ENCODE results near the gene XKR7.

The XKR7 gene

DNA sequence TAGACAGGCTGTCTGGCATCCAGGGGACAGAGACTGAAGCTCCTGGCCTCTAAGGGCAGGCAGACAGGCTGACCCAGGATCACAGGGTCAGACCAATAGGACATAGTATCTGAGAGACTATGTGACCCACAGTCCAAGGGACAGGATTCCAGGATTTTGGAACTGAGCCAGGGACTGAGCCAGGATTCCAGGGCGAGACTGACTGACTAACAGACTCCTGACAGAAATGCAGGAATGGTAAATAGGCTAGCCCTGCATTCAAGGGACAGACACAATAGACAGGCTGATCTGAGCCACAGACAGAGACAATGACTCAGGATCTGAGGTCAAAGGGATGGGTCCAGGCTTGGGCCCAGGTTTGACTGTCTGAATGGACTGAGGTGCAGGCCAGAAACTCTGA is 19.8 kb downstream of the XKR7 start:
- no peaks in the 10 kb centered on the region for H3K27me3 ChIP-seq (ENCODE audit: low read depth, low read length)
- no peak overlapping the region for H3K4me3 ChIP-seq (ENCODE audit: low read depth in 1 of 2, low read length in 2 of 2)
- no peaks in the 10 kb centered on the region for H3K4me1 ChIP-seq (ENCODE audit: control insufficient read depth in 1 of 2, insufficient read depth in 2 of 2, low read length in 2 of 2)
- H3K36me3 ChIP-seq (ENCODE audit: control insufficient read depth in 1 of 2, insufficient read depth in 2 of 2, low read length in 2 of 2) = no peaks in the 10 kb centered on the region
- no peak overlapping the region for H3K27ac ChIP-seq (ENCODE audit: low read length)
- no peaks in the 10 kb centered on the region for H3K9me3 ChIP-seq (ENCODE audit: control insufficient read depth in 1 of 2, low read length in 2 of 2)

DNA sequence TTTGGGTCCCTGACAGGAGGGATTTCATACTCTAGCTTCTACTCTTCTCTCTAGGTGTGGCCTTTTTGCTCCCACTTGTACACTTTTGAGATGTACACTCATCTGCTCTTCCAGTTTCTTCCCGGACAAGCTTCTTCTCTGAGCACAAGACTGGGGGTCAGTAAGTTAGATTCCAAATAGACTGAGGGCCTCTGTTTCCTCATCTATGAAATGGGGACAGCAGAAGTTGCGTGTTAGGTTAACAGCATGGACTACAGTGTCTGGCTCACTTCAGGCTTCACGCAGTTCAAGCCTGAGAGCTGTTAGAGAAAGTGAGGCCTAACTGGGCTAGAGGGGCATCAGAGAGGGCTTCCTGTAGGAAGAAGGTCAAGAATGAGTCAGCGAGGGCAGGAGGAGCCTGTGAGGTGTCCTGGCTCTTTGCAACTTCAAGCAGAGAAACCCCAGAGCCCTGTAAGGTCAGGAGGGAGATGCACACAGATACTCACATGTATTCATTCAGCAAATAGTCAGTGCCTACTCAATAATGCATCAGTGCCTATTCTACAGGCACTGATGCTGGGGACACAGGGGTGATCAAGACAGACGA is 20.6 kb downstream of the XKR7 start:
- no peak overlapping the region for H3K4me3 ChIP-seq (ENCODE audit: low read depth in 1 of 2, low read length in 2 of 2)
- no peaks in the 10 kb centered on the region for H3K9me3 ChIP-seq (ENCODE audit: control insufficient read depth in 1 of 2, low read length in 2 of 2)
- peaks cover 4% of the 10 kb centered on the region for H3K27me3 ChIP-seq (ENCODE audit: low read depth, low read length)
- H3K4me1 ChIP-seq (ENCODE audit: control insufficient read depth in 1 of 2, insufficient read depth in 2 of 2, low read length in 2 of 2) = no peaks in the 10 kb centered on the region
- H3K27ac ChIP-seq (ENCODE audit: low read length) = no peak overlapping the region
- H3K36me3 ChIP-seq (ENCODE audit: control insufficient read depth in 1 of 2, insufficient read depth in 2 of 2, low read length in 2 of 2) = no peaks in the 10 kb centered on the region

DNA sequence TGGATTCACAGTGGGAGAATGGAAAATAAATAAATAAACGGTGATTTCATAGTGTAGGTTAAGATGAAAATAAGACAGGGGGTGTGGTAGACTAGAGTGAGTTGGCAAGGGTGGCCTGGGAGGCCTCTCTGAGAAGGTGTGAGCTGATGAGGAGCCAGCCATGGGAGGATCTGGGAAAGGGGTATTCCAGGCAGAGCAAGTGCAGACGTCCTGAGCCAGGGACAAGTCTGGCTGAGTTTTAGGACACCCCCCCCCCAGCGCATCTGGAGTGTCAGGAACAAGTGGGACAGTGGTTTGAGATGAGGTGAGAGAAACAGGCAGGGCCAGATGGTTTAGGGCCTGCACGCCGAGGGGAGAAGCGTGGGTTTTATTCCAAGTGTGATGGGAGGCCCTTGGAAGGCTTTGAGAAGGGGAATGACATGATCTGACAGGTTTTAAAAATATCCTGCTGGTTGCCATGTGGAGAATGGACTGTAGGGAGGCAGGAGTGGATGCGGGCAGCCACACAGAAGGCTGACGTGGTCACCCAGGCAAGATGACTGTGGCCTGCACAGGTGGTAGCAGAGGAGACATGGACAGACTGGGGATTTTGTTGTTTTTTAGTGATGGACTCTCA is 21.2 kb downstream of the XKR7 start:
- Histone ChIP-seq H3K4me1 (ENCODE audit: control insufficient read depth in 1 of 2, insufficient read depth in 2 of 2, low read length in 2 of 2) (no peaks in the 10 kb centered on the region), H3K27me3 (ENCODE audit: low read depth, low read length) (peaks cover 5% of the 10 kb centered on the region), H3K27ac (ENCODE audit: low read length) (no peak overlapping the region), H3K9me3 (ENCODE audit: control insufficient read depth in 1 of 2, low read length in 2 of 2) (no peaks in the 10 kb centered on the region), H3K4me3 (ENCODE audit: low read depth in 1 of 2, low read length in 2 of 2) (no peak overlapping the region), H3K36me3 (ENCODE audit: control insufficient read depth in 1 of 2, insufficient read depth in 2 of 2, low read length in 2 of 2) (no peaks in the 10 kb centered on the region)

DNA sequence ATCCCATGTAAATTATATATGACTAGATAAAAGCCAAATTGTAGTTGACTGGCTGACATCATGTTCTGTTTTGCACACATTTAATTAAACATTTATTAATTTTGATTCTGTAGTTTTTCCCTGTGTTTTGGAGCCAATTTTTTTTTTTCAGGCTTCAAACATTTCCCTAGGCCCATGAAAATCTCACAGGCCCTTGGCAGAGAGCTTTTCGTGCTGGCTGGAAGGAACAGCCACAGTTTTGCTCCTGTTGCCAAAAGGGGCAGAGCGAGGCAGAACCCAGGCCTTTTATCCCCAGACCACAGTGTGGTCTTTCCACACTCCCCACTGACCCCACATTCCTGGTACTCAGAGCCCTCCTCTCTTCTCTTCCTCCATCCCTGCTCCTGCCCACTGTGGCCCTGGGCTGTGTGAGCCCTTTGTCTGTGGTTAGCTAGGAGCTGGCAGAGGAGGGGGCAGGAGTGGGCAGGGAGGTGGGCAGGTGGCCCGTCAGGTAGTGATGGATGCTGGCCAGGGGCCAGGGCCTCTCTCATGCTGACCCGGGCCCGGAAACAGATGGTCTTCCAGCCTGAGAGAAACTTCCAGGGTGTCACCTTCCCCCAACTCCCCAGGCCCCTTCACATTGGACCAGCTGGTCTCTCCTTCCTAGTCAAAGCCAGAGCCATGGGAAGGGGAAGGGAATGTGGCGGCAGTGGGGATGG is 22.8 kb downstream of the XKR7 start:
- Histone ChIP-seq H3K9me3 (ENCODE audit: control insufficient read depth in 1 of 2, low read length in 2 of 2) (no peaks in the 10 kb centered on the region), H3K27me3 (ENCODE audit: low read depth, low read length) (peaks cover 5% of the 10 kb centered on the region), H3K4me3 (ENCODE audit: low read depth in 1 of 2, low read length in 2 of 2) (no peak overlapping the region), H3K4me1 (ENCODE audit: control insufficient read depth in 1 of 2, insufficient read depth in 2 of 2, low read length in 2 of 2) (no peaks in the 10 kb centered on the region), H3K36me3 (ENCODE audit: control insufficient read depth in 1 of 2, insufficient read depth in 2 of 2, low read length in 2 of 2) (no peaks in the 10 kb centered on the region), H3K27ac (ENCODE audit: low read length) (no peak overlapping the region)

DNA sequence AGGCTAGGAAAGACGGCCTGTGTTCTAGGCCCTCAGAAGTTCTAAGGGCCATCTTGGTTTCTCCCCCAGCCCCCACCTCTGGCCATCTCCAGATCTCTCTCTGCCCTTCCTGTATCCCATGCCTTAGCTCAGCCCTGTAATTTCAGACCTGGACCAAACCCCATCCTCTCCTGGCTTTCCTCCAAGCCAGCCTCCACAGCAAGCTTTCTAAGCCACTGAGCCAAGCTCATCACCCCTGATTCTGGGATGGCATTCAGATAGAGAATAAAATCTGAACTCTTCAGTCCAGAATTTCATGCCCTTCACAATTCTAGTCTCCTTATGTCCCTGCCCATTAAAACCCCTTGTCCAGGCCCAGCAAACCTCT is 23.4 kb downstream of the XKR7 start:
- H3K4me3 ChIP-seq (ENCODE audit: low read depth in 1 of 2, low read length in 2 of 2) = no peak overlapping the region
- peaks cover 5% of the 10 kb centered on the region for H3K27me3 ChIP-seq (ENCODE audit: low read depth, low read length)

DNA sequence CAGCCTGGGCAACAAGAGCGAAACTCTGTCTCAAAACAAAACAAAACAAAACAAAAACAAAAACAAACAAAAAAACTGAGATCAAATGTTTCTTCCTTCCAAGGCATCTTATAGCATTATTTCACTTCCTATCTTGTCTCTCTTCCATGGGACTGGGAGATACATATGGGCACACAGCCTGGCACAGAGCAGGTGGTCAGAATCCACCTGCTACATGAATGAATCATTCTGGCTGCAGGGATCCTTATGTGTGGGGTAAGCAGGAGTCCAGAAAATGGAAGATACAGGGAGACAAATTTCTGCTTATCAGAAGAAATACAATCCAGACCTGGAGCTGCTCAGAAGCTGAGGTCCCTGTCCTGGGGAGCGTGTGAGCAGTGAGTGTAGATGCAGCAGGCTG is 24.1 kb downstream of the XKR7 start:
- Histone ChIP-seq H3K9me3 (ENCODE audit: control insufficient read depth in 1 of 2, low read length in 2 of 2) (no peaks in the 10 kb centered on the region), H3K4me1 (ENCODE audit: control insufficient read depth in 1 of 2, insufficient read depth in 2 of 2, low read length in 2 of 2) (no peaks in the 10 kb centered on the region), H3K27ac (ENCODE audit: low read length) (no peak overlapping the region), H3K4me3 (ENCODE audit: low read depth in 1 of 2, low read length in 2 of 2) (no peak overlapping the region), H3K27me3 (ENCODE audit: low read depth, low read length) (peaks cover 5% of the 10 kb centered on the region), H3K36me3 (ENCODE audit: control insufficient read depth in 1 of 2, insufficient read depth in 2 of 2, low read length in 2 of 2) (no peaks in the 10 kb centered on the region)

More for the DNA sequence above, 23.4 kb downstream of the XKR7 start:
- Histone ChIP-seq H3K27ac (ENCODE audit: low read length) (no peak overlapping the region), H3K4me1 (ENCODE audit: control insufficient read depth in 1 of 2, insufficient read depth in 2 of 2, low read length in 2 of 2) (no peaks in the 10 kb centered on the region), H3K9me3 (ENCODE audit: control insufficient read depth in 1 of 2, low read length in 2 of 2) (no peaks in the 10 kb centered on the region), H3K36me3 (ENCODE audit: control insufficient read depth in 1 of 2, insufficient read depth in 2 of 2, low read length in 2 of 2) (no peaks in the 10 kb centered on the region)

DNA sequence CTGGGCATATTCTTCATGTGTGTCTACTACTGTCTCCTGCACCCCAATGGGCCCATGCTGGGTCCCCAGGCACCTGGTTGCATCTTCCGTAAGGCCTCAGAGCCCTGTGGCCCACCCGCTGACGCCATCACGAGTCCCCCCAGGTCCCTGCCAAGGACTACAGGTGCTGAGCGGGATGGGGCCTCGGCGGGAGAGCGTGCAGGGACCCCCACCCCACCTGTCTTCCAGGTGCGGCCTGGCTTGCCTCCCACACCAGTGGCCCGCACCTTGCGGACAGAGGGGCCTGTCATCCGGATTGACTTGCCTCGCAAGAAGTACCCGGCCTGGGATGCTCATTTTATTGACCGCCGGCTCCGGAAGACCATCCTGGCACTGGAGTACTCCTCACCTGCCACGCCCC is 29.0 kb downstream of the XKR7 start:
- H3K27ac ChIP-seq (ENCODE audit: low read length) = no peak overlapping the region
- no peaks in the 10 kb centered on the region for H3K9me3 ChIP-seq (ENCODE audit: control insufficient read depth in 1 of 2, low read length in 2 of 2)
- peaks cover 5% of the 10 kb centered on the region for H3K27me3 ChIP-seq (ENCODE audit: low read depth, low read length)
- no peaks in the 10 kb centered on the region for H3K36me3 ChIP-seq (ENCODE audit: control insufficient read depth in 1 of 2, insufficient read depth in 2 of 2, low read length in 2 of 2)
- H3K4me3 ChIP-seq (ENCODE audit: low read depth in 1 of 2, low read length in 2 of 2) = no peak overlapping the region
- H3K4me1 ChIP-seq (ENCODE audit: control insufficient read depth in 1 of 2, insufficient read depth in 2 of 2, low read length in 2 of 2) = no peaks in the 10 kb centered on the region

DNA sequence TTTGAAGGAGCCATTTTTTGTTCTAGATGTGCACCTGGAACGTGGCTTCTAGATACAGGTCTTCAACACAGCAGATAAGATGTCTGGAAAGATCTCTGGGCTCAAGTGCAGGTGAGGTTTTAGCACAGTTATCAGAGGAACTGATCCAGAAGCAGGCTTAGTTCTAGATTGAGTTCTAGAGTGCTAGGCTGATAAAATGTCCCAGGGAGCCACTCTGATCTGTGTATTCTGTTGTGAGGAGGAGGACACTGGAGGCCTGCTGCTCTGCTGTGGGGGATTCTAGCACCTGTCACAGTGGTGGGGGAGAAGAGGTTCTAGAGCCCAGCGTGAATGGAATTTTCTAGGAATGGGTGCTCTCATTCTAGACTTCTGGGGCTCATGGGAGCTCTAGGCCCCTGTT is 30.3 kb downstream of the XKR7 start:
- Histone ChIP-seq H3K4me3 (ENCODE audit: low read depth in 1 of 2, low read length in 2 of 2) (no peak overlapping the region), H3K36me3 (ENCODE audit: control insufficient read depth in 1 of 2, insufficient read depth in 2 of 2, low read length in 2 of 2) (no peaks in the 10 kb centered on the region), H3K27ac (ENCODE audit: low read length) (no peak overlapping the region), H3K4me1 (ENCODE audit: control insufficient read depth in 1 of 2, insufficient read depth in 2 of 2, low read length in 2 of 2) (no peaks in the 10 kb centered on the region), H3K27me3 (ENCODE audit: low read depth, low read length) (peaks cover 4% of the 10 kb centered on the region), H3K9me3 (ENCODE audit: control insufficient read depth in 1 of 2, low read length in 2 of 2) (no peaks in the 10 kb centered on the region)

DNA sequence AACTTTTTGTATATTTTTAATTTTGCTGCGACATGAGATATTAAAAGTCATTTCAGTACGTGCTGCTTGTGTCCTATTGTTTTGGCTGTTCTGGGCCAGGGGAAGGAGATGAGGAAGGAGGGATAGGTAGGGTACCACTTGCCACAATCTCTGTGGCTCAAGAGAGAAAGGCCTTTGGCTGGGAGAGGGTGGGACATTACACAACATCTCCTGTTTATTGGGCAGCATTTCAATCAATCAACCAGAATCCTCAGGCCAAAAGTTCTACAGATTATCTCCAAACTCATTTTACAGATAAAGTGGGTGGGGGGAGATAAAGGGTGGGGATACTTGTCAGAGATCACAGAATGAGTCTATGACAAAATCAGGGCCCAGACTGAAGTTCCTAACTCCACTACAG is 35.4 kb downstream of the XKR7 start:
- Histone ChIP-seq H3K27me3 (ENCODE audit: low read depth, low read length) (no peaks in the 10 kb centered on the region), H3K9me3 (ENCODE audit: control insufficient read depth in 1 of 2, low read length in 2 of 2) (no peaks in the 10 kb centered on the region), H3K36me3 (ENCODE audit: control insufficient read depth in 1 of 2, insufficient read depth in 2 of 2, low read length in 2 of 2) (no peaks in the 10 kb centered on the region), H3K4me1 (ENCODE audit: control insufficient read depth in 1 of 2, insufficient read depth in 2 of 2, low read length in 2 of 2) (no peaks in the 10 kb centered on the region), H3K4me3 (ENCODE audit: low read depth in 1 of 2, low read length in 2 of 2) (no peak overlapping the region), H3K27ac (ENCODE audit: low read length) (no peak overlapping the region)

DNA sequence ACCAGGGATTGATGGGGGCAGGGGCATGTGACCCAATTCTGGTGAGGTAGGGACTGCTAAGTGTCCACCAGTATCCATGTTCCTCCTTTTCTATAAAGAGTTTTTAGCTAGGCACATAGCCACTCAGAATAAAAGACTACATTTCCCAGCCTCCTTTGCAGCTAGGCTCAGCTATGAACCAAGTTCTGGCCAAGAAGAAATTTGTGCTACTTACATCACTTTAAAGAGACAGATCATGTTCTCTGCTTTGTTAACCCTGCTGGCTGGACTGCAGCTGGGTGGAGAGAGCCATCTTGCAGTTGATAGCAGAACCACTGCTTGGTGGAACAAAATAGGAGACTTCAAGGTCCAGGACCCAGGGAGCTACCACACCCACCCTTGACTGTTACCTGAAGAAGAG is 37.0 kb downstream of the XKR7 start:
- Histone ChIP-seq H3K4me3 (ENCODE audit: low read depth in 1 of 2, low read length in 2 of 2) (no peak overlapping the region), H3K27ac (ENCODE audit: low read length) (no peak overlapping the region), H3K27me3 (ENCODE audit: low read depth, low read length) (no peaks in the 10 kb centered on the region), H3K4me1 (ENCODE audit: control insufficient read depth in 1 of 2, insufficient read depth in 2 of 2, low read length in 2 of 2) (no peaks in the 10 kb centered on the region), H3K36me3 (ENCODE audit: control insufficient read depth in 1 of 2, insufficient read depth in 2 of 2, low read length in 2 of 2) (no peaks in the 10 kb centered on the region), H3K9me3 (ENCODE audit: control insufficient read depth in 1 of 2, low read length in 2 of 2) (no peaks in the 10 kb centered on the region)

DNA sequence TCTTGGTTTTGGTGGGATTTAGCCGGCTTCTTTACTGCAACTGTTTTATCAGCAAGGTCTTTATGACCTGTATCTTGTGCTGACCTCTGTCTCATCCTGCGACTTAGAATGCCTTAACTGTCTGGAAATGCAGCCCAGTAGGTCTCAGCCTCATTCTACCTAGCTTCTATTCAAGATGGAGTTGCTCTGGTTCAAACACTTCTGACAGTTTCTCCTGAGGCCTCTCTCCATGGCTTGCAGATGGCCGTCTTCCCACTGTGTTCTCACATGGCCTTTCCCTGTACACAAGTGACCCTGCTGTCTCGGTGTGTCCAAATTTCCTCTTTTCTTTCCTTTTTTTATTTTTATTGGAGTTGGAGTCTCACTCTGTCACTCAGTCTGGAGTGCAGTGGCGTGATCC is 38.1 kb downstream of the XKR7 start:
- Histone ChIP-seq H3K9me3 (ENCODE audit: control insufficient read depth in 1 of 2, low read length in 2 of 2) (no peaks in the 10 kb centered on the region), H3K4me3 (ENCODE audit: low read depth in 1 of 2, low read length in 2 of 2) (no peak overlapping the region), H3K27ac (ENCODE audit: low read length) (no peak overlapping the region), H3K27me3 (ENCODE audit: low read depth, low read length) (no peaks in the 10 kb centered on the region), H3K36me3 (ENCODE audit: control insufficient read depth in 1 of 2, insufficient read depth in 2 of 2, low read length in 2 of 2) (no peaks in the 10 kb centered on the region), H3K4me1 (ENCODE audit: control insufficient read depth in 1 of 2, insufficient read depth in 2 of 2, low read length in 2 of 2) (no peaks in the 10 kb centered on the region)

Measured in muscle layer of duodenum (tissue), 2 donors.